ENCODE data around the gene OR2W3.
A peak's percentile ranks its signal among the peaks of the same experiment; 100 is the strongest.

Gene OR2W3

DNA sequence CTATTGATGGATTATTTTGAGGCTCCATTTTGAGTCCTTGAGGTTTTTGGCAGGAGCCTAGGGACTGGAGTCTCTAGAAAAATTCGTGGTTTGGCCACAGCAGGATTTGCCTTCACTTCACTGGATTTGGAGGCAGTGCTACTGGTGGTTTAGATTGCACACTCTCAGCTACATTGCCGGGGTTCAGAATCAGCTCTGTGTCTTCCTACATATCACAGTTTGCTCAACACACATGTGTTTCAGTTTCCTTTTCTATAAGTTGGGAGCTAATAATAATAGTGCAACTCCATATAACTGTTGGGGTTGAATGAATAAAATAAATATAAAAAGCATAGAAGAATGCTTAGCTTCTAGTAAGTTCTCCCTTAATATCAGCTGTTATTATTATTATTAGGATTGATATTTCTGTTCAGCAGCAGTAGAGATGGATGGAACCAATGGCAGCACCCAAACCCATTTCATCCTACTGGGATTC, at the start of gene OR2W3:
OR2W3 (plus strand) TSS at position 425 of the 475 bp plus-strand sequence; CDS start at position 425, 0 bp downstream.
- no peak for DNase-seq (ENCODE audit: low read depth)

DNA sequence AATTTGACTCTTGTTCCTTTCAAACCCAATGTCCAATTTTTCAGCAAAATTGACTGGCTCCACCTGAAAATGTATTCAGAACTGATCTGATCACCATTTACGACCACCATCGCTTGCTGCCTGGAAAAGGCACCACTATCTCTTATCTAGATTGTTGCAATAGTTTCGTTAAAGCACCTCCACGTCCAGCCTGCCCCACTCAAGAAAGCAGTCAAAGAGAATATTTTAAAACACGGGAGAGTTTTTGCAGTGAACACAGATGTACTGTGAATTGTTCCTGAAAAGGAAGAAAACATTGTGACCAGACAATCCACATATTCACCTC, 49.7 kb upstream of the OR2W3 start:
- DNase-seq (ENCODE audit: low read depth) = no peak

GRCh38 chr1:247848346-247848745, 47.0 kb upstream of the OR2W3 start:
- no peak for DNase-seq (ENCODE audit: low read depth)

GRCh38 chr1:247849616-247850015, 45.8 kb upstream of the OR2W3 start:
- no peak for DNase-seq (ENCODE audit: low read depth)

- DNase-seq (ENCODE audit: low read depth) = peak; percentile 73
Measured at GRCh38 chr1:247854899-247855545, 40.4 kb upstream of the OR2W3 start.

- no peak for DNase-seq (ENCODE audit: low read depth)
Measured at GRCh38 chr1:247855911-247856310, 39.5 kb upstream of the OR2W3 start.

DNA sequence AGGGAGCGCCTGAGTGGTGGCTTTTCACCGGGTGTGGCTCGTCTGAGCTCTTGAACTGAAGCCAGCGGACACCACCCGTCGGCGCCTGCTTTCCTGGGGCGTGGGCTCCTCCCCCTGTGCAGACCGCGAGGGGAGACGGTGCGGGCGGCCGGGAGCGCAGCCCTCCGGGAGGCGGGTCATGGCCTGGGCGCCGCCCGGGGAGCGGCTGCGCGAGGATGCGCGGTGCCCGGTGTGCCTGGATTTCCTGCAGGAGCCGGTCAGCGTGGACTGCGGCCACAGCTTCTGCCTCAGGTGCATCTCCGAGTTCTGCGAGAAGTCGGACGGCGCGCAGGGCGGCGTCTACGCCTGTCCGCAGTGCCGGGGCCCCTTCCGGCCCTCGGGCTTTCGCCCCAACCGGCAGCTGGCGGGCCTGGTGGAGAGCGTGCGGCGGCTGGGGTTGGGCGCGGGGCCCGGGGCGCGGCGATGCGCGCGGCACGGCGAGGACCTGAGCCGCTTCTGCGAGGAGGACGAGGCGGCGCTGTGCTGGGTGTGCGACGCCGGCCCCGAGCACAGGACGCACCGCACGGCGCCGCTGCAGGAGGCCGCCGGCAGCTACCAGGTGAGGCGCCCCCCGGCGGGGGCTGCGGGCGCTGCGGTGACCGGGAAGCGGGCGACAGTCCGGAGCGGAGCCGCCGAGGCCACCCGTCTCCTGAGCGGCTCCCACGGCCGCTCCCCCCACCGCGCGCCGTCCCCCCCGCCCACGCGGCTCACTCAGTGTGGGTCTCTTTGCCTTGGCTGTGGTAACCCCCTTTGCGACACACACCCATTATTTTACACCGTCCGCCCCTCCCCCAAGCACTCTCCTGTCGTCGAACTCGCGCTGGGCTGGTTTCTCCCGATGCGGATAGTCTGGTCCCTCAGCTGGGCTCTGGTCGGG, 38.1 kb upstream of the OR2W3 start, which contains the start of gene TRIM58:
TRIM58 (plus strand) TSS at position 119 of the 916 bp plus-strand sequence; CDS start at position 179, 60 bp downstream.
- peak; percentile 83 for DNase-seq (ENCODE audit: low read depth)

DNA sequence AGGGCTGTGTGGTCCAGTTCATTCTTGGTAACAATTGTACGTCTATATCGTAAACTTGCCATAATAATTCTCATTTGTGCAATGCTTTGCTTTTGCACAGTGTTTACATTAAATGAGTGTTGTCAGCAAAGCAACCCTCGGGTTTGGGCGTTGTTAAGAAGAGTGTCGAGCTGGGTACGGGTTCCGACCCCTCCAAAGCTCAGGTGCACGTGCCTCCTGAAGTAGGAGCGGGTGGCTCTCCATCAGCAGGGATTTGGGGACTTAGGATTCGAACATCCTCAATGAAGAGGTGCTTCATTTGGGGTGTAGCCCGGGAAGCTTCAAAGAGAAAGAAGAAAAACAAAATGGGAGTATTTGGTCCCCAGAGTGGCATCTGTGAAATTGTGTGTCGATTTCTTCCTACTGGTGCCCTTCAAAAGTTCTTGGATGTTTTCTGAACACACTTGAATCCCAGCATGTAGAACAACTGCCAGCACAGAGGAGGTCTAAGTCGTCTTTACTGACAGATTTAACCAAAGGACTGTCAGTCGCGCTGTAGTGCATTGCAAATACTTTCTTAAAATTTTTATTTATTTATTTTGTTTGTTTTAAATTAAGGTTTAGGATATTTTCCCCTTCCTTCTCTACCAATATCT, 37.3 kb upstream of the OR2W3 start:
- DNase-seq (ENCODE audit: low read depth) = no peak

DNA sequence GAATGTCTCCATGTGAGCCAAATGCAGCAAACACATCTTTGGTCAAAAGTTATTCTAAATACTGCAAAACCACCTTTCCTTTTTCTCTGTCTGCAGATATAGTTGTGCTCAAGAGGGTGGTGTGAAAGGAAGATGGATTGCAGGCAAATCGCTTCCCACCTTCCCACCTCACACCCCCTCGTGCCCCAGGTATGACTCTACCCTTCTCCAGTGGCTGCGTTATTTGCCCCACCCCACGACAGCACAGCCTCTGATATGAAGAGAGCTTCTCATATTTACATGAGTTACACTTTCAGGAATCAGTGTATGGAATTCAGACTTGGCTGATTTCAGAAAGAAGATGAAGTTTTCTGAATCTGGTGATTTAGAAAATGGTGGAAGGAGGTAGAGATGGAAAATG, 32.6 kb upstream of the OR2W3 start:
- no peak for DNase-seq (ENCODE audit: low read depth)

DNA sequence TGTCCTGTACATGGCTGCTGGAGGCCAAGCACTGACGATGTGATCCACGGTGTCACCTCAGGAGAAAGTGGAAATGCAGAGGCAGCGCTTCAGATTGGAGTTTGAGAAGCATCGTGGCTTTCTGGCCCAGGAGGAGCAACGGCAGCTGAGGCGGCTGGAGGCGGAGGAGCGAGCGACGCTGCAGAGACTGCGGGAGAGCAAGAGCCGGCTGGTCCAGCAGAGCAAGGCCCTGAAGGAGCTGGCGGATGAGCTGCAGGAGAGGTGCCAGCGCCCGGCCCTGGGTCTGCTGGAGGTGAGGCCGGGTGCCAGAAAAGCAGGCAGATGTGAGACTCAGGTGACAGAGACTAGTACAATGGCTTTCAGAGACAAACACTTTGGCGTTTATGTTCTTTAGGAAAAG, 30.7 kb upstream of the OR2W3 start:
- no peak for DNase-seq (ENCODE audit: low read depth)

DNA sequence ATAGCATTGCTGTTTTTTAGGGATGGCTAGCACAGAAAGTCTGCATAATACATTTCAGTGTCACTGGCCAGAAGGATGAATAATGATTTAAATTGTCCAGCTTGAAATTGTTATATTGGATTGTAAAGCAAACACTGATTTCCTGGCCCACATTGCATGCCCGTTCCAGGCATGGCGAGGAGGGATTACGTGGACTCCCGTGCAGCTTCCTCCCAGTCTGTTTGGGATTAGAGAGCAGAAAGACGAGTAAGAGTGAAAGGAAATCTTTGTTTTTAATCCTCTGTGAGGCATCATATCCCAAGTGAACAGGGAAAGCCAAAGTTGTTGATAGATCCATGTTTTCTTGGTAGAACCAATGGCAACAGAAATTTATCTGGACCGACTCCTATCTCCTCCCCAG, 30.0 kb upstream of the OR2W3 start:
- no peak for DNase-seq (ENCODE audit: low read depth)

DNA sequence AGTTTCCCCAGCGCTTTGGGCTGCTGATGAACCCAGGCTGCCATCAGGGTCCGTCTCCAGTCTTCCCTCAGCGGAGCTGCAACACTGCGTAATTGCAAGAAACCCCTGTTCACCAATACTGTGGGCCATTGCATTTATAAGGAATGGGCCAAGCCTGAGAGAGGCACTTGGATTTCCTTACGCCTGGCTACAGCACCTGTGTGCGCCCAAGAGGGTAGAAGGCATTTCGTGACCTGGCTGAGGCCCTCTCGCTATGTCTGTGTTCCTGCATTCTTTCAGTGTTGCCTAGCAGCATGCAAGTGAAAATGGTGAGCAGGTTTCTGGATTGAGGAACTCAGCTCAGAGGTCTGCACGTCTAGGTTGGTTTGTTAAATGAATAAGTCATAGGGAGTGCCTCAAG, 12.0 kb upstream of the OR2W3 start:
- DNase-seq (ENCODE audit: low read depth) = no peak

- no peak for DNase-seq (ENCODE audit: low read depth)
Measured at GRCh38 chr1:247884797-247885413, 10.5 kb upstream of the OR2W3 start.

DNA sequence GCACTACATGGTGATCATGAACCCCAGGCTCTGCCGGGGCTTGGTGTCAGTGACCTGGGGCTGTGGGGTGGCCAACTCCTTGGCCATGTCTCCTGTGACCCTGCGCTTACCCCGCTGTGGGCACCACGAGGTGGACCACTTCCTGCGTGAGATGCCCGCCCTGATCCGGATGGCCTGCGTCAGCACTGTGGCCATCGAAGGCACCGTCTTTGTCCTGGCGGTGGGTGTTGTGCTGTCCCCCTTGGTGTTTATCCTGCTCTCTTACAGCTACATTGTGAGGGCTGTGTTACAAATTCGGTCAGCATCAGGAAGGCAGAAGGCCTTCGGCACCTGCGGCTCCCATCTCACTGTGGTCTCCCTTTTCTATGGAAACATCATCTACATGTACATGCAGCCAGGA, 589 bp downstream of the OR2W3 start:
- no peak for DNase-seq (ENCODE audit: low read depth)

DNA sequence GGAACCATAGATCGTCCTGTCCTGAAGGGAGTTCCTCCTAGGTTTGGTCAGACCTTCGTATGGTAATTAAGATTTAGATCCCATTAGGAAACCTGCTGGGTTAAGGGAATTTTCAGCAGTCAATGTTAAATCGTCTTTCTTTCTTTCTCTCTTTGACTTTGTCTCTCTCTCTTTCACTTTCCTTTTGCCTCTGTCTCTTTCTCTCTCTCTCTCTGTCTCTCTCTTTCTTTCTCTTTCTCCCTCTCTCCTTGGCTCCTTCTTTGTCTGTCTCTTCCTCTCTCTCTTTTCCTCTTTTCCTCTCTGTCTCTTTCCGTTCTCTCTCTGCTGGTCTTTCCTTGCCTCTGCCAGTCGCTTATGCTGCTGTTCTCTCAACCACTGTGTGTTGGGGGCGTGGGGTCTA, 8.7 kb downstream of the OR2W3 start:
- DNase-seq (ENCODE audit: low read depth) = no peak

DNA sequence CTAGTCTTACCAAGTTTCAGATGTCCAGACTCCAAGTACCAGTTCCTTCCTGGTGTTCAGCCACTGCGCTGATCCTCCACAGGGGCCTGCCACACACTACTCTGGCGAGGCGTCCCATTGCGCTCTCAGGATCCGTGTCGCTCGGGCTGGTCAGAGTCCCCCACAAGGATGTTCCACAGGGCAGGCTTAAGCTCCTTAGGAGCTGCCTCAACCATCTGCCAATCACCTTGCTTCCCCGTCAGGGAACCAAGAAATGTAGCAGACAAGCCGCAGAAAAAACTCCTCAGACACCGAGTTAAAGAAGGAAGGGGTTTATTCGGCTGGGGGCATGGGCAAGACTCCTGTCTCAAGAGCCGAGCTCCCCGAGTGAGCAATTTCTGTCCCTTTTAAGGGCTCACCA, 9.8 kb downstream of the OR2W3 start:
- peak; percentile 66 for DNase-seq (ENCODE audit: low read depth)

- DNase-seq (ENCODE audit: low read depth) = peak; percentile 41
Measured at GRCh38 chr1:247905910-247906503, 10.6 kb downstream of the OR2W3 start.

DNA sequence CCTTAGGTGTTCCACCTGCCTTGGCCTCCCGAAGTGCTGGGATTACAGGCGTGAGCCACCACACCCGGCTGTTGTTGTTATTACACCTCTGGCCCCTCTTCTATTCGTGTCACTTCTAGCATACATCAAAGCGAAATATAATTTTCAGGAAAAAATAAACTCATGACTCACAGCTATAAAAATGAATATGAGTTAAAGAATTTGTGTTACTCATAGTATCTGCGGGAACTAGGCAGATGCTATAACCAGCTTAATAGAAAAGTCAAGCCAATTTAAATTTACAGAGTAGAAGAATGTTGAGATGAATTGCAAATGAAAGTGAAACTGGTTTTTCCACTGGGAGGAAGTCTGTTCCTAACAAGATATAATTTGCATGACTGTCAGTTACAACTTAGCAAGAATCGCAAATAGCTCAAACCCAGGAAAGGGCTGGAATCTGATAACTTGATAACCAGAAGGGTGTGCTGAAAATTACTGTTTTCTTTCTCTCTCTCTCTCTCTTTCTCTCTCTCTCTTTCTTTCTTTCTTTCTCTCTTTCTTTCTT, 11.2 kb downstream of the OR2W3 start:
- DNase-seq (ENCODE audit: low read depth) = peak; percentile 74

DNA sequence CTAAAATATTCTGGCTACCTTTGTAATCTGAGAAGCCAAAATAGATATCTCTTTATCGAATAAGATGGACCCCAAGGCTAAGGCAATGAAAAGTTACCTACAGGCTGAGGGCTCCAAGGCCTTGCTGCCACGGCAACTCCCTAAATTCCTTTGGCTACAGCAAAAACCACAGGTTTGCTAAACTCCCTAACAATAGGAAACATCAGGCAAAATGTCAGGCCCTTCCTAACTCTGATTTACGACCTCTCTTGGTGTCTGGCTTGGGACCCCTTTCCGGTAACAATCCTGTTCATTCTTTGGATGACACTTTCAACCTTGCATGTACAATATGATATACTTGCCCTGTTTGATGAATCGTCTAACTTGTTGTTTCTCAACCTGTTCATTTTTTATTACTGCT, 13.4 kb downstream of the OR2W3 start:
- no peak for DNase-seq (ENCODE audit: low read depth)

DNA sequence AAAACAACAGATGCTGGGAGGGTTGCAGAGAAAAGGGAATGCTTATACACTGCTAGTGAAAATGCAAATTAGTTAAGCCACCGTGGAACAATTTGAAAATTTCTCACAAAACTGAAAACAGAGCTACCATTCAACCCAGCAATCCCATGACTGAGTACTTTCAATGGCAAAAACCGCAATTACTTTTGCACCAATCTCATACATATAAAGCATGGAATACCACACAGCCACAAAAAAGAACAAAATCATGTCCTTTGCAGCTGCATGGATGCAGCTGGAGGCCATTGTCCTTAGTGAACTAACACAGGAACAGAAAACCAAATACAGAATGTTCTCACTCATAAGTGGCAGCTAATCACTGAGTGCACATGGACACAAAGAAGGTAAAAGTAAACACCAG, 18.4 kb downstream of the OR2W3 start:
- no peak for DNase-seq (ENCODE audit: low read depth)

DNA sequence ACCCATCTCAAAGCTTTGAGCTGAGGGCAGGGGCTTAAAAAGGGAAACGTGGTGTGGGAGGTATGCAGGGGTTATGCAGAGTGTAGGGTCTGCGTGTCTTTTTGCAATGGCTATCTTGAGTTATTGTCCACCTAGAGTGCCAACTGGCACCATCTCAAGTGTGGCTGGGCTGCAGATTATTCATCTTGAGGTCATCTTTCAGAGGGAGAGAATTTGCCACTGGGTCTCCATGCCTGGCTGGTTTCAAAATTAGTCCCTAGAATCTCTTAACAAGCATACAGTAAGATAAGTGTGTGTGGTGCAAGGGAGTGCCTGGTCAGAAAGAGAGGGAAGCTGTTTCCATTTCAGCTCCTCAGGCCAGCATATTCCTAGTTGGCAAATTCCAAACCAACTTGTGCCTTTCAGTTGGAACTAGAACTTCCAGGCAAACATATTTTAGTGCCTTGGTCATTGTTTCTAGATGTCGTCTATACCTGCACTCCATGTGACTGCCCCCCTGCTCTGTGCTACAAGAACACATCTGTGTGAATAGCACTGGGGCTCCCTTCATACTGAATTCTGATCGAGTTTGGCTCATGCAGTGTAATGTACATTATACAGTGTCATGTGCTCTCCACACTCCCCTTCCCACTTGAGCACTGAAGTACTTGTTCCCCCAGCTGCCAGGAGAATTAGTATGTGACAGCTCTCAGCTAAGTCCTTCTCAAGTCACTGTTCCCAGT, 19.7 kb downstream of the OR2W3 start:
- no peak for DNase-seq (ENCODE audit: low read depth)
